Lower leg skin (tissue), 3 donors: ENCODE data around the gene DUSP22.

Experiments
- POLR2A ChIP-seq, 2 donors: fragments of 450-650 bp; IDR thresholded peaks; one replicate each; pipeline ENCODE4 v1.6.1; 2016 to 2017; ENCODE audit warnings: antibody characterized with exemption in 2 of 2, mild to moderate bottlenecking in 1 of 2, moderate library complexity in 1 of 2
- TF ChIP-seq, protein P1 (sequence below), 3 donors: fragments of 450-650 bp; IDR thresholded peaks; one replicate each; pipeline ENCODE4 v1.5.1; 2016; ENCODE audit warnings: antibody characterized with exemption in 3 of 3, mild to moderate bottlenecking in 3 of 3, moderate library complexity in 2 of 3

DNA sequence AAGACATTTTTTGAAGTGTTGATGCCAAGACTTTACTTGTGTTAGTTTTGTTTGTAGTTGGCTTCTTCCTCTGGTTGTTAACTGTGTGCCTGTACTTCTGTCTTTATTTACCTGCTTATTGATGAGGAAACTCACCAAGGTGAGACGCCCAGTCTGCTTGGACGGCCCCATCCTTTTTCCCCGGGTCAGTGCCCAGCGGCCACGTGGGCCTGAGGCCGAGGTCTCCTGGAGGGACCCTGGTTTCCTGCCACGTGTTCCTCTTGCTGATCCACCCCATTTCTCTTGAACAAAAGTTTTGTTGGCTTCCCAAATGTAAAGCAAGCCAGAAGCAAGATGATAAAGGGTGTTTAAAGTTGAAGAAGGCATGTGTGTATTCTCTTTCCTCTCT lies 24.8 kb downstream of the DUSP22 start:
- no peak for TF ChIP-seq POLR2A (IDR thresholded peaks at IDR 0.05)
- TF ChIP-seq, protein P1, sequence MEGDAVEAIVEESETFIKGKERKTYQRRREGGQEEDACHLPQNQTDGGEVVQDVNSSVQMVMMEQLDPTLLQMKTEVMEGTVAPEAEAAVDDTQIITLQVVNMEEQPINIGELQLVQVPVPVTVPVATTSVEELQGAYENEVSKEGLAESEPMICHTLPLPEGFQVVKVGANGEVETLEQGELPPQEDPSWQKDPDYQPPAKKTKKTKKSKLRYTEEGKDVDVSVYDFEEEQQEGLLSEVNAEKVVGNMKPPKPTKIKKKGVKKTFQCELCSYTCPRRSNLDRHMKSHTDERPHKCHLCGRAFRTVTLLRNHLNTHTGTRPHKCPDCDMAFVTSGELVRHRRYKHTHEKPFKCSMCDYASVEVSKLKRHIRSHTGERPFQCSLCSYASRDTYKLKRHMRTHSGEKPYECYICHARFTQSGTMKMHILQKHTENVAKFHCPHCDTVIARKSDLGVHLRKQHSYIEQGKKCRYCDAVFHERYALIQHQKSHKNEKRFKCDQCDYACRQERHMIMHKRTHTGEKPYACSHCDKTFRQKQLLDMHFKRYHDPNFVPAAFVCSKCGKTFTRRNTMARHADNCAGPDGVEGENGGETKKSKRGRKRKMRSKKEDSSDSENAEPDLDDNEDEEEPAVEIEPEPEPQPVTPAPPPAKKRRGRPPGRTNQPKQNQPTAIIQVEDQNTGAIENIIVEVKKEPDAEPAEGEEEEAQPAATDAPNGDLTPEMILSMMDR (IDR thresholded peaks at IDR 0.05), result no peak
